Measurements from ENCODE around the gene NOS3.
A peak's percentile ranks its signal among the peaks of the same experiment; 100 is the strongest.
"Not testable (repeated sequence)": the region's sequence is repeated elsewhere in the genome, so short reads cannot be mapped to it uniquely, and the experiment has no call there.

The NOS3 gene

DNA sequence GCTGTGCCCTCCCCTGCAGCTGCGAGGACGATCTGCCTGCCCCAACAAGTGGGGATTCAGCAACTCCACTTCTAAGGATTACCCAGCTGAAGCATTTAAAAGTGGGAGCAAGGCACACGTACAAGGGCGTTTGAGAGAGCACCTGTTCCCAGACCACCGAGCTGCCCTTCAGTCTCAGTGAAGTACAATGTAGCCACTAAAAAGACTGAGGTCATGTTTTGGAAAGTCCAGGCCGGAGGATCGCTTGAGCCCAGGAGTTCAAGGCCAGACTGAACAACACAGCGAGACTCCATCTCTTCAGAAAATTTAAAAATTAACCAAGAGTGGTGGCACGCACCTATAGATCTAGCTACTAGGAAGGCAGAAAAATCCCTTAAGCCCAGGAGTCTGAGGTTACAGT, 14.7 kb downstream of the NOS3 start:
- no peak for DNase-seq

- DNase-seq = no peak
These were observed 15.9 kb downstream of the NOS3 start for GRCh38 chr7:151006590-151007300.

GRCh38 chr7:151007469-151007898, 16.7 kb downstream of the NOS3 start:
- no peak for DNase-seq

DNA sequence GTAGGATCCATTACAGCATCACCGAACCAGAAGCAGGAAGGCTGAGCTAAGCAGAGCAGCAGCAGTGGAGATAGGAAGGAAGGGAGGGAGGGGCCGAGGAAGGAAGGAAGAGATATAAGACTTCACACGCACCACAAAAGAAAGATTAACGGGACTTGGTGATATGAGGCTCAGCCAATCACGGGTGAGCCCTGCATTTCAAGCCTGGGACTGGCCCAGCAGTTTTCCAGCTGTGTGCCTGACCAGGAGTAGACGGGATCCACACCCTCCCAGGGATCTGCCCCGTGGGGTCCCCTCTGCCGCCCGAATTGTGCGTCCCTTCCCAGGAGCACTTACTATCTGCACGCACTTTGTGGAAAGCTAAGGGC, 17.3 kb downstream of the NOS3 start:
- no peak for DNase-seq

- no peak for DNase-seq
These were observed 17.9 kb downstream of the NOS3 start for GRCh38 chr7:151008511-151009323.

DNA sequence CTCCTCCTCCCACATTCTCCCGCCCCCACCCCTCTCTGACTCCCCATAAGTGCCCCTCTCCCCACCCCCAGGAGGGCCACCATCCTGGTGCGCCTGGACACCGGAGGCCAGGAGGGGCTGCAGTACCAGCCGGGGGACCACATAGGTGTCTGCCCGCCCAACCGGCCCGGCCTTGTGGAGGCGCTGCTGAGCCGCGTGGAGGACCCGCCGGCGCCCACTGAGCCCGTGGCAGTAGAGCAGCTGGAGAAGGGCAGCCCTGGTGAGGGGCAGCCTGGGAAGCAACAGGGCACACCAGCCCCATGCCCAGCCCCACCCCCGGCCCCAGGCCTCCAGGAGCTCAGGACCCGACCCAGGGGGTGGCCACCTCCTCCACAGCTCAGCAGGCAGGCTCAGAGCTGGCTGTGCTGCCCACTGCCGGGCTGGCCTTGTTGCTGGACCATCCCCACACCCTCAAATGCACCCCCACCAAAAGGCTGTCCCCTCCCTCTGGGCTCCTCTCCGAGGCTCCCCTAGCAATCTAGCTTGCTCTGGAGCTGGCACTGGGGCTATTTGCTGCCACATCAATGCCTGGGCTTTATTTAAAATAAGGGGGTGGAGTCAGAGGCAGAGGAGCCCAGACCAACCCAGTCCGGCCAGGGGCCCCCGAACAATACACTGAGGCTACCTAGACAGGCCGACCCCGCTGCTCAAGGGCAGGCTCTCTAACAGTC, 18.7 kb downstream of the NOS3 start:
- no peak for DNase-seq

DNA sequence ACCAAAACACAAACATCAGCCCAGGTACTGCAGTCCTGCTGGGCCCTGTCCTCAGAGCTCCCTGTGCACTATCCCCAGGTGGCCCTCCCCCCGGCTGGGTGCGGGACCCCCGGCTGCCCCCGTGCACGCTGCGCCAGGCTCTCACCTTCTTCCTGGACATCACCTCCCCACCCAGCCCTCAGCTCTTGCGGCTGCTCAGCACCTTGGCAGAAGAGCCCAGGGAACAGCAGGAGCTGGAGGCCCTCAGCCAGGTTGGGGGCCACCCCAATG, 19.2 kb downstream of the NOS3 start:
- DNase-seq = no peak

- no peak for DNase-seq
These were observed 19.7 kb downstream of the NOS3 start for GRCh38 chr7:151010307-151011096.

- no peak for DNase-seq
These were observed 20.2 kb downstream of the NOS3 start for GRCh38 chr7:151011097-151011409.

GRCh38 chr7:151011616-151012015, 20.8 kb downstream of the NOS3 start:
- not testable (repeated sequence) for DNase-seq

GRCh38 chr7:151012031-151012692, 21.3 kb downstream of the NOS3 start:
- DNase-seq = no peak

DNA sequence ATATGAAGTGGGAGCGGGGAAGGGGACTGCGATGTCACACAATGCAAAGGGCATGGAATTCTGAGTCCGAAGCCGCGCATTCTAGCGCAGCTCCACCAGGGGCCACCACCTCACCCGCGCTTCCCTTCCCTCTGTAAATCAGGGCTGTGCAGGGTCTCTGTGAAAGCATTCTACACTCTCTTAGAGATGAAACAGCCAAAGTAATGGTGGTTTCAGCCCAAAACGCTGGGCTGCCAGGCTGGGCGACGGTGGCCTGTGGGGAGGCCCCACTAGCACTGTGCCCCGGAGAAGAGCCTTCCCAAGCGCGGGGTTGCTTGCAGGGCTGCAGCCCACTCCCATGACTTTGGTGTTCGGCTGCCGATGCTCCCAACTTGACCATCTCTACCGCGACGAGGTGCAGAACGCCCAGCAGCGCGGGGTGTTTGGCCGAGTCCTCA, 22.1 kb downstream of the NOS3 start:
- DNase-seq = no peak

- DNase-seq = no peak
These were observed 22.5 kb downstream of the NOS3 start for GRCh38 chr7:151013356-151013732.

DNA sequence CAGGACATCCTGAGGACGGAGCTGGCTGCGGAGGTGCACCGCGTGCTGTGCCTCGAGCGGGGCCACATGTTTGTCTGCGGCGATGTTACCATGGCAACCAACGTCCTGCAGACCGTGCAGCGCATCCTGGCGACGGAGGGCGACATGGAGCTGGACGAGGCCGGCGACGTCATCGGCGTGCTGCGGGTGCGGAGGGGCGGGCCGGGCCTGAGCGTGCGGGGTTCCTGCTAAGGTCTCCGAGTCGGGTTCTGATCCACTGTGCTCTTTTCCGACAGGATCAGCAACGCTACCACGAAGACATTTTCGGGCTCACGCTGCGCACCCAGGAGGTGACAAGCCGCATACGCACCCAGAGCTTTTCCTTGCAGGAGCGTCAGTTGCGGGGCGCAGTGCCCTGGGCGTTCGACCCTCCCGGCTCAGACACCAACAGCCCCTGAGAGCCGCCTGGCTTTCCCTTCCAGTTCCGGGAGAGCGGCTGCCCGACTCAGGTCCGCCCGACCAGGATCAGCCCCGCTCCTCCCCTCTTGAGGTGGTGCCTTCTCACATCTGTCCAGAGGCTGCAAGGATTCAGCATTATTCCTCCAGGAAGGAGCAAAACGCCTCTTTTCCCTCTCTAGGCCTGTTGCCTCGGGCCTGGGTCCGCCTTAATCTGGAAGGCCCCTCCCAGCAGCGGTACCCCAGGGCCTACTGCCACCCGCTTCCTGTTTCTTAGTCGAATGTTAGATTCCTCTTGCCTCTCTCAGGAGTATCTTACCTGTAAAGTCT, 23.1 kb downstream of the NOS3 start:
- DNase-seq = no peak

DNA sequence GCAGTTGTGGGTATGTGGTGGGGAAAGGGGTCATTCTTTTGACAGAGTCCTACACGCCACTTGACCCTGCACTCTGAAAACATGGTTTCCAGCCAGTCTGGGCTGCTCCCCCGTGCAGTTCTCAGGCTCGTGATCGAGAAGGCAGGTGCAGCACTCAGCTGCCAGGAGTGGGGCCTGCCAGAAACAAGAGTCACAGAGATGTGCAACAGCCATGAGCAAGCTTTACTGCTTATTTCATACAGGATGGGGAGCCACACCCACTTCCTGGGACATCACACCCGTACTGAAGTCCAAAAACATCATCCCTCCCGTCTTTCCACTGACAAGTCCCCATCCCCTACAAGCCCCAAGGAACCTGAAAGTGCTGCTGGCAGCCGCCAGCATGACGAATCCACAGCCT, 24.1 kb downstream of the NOS3 start:
- DNase-seq = no peak

GRCh38 chr7:151015967-151016366, 25.1 kb downstream of the NOS3 start:
- no peak for DNase-seq

DNA sequence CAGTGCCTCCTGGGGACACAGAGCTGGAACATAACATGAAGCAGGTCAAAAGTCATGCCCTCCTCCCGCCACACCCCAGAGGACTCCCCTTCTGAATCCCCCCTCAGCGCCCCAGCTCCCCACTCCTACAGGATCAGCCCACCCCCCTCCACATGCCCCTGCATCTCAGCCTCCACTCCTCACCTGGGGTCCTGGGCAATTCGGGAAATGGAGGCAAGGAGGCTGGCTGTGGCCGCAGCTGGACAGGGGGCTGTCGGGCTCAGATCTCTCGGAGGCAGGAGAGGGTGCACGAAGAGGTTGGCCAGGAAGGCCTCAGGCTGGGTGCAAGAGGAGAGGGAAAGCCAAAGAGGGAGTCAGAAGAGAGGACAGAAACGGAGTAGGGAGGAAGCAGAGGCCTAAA, 25.7 kb downstream of the NOS3 start:
- no peak for DNase-seq

DNA sequence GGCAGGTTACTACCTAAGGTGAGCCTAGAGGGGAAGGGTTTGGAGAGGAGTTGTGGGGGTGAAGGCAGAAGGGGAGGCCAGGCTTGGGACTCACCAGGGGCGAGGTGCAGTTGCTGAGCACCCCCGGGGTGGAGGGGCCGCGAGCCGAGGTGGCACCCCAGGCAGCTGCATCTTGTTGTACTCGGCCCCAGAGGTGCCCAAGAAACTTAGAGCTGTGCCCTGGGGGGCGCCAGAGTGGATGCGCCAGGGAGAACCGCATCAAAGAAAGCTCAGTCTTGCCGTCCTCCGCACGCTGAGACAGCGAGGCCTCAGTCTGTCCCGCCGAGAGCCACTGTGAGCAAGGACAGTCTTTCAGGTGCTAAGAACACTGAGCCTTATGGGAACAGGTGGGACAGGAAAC, 26.1 kb downstream of the NOS3 start:
- DNase-seq = no peak

DNA sequence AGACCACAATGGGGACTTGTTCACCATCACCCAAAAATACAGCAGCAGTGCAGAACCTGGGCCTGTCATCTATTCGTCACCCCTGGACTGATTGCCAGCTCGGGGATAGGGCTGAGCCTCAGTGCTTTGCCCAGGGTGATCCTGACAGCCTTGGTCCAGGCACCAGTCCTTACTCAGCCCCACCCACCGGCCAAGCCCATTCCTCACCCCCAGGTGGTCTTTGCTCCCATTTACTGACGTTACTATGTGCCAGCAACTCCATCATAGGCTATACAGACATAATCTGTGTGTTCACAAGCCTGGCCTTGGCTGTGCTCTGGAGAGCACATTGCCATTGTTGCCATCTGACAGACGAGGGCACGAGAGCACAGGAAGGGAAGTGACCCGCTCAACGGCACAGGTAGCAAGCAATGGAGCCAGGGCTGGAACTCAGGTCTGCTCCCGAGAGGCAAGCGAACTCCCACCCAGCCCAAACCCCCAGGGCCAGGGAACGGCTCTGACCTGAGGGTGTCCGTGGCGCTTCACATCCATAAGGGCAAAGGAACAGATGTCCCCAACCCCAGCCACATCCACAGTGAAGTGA, 26.6 kb downstream of the NOS3 start:
- DNase-seq = no peak

DNA sequence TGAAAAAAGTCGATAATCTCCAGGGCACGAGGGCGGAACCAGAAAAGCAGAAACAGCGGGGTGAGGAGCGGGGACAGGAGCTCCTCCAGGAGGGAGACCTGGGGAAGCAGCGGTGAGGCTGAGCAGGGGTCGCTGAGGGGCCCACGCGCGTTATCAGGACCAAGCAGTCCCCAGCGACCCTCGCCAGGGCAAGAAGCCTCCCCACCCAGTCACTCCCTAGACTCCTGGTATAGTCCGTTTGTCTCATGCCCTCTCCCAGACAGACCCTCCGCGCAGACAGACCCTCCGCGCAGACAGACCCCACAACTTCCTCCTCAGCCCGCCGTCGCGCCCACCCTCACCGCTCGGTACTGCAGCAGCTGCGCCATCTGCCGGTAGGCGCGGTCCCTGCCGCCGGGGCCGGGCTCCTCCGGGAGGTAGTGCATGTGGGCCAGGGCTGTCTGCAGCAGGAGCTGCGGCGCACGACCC, 27.2 kb downstream of the NOS3 start:
- peak; percentile 68 for DNase-seq

DNA sequence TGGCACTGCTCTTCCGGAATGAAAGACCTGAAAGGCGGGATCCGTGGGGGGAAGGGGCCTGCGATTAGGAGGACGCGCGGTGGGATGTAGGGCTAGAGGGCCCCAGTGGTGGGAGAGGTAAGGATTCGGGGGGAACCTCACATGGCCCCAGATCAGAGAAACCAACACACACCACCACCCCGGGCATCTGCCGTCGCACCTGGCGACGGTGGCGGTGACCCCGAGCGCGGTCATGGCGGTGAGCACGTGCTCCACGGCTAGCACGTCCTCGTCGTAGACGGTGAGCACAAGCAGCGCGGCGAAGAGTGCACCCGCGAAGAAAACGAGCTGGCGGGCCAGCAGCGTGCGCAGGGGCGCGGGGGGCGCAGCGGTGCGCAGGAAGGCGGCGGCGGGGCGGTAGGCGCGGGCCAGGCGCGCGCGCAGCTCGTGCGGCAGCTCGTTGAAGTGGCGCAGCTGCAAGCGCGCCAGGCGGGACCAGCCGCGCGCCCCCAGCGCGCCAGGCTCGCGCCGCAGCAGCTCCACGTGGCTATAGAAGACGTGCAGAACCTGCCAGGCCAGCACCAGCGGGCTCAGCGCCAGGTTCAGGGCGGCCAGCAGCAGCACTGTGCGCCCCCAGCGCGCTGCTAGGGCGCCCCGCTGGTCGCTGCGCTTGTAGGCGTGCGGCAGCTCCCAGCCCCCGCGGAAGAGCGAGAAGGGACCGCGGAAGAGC, 27.8 kb downstream of the NOS3 start:
- no peak for DNase-seq

Measured in NCI-H1694 (cell line).